WTC11 (cell line): Measurements from ENCODE around the gene AGMAT. TPM values are rescaled to one million over a fixed set of nuclear protein-coding genes. Genes with fewer than 3 reads are reported as not detected.

Experiments
- ATAC-seq: fragments of 200-7000 bp; cut with Tn5 transposase; 2 replicates; pipeline ENCODE4 v1.10.0; 2021; ENCODE audit warnings: mild to moderate bottlenecking, moderate library complexity
- CTCF ChIA-PET: fragments of 300-600 bp; sonication (Branson Sonifier 250); formaldehyde crosslinking; loops from one replicate; lab custom pipeline; 2021; ENCODE audit warnings: antibody characterized with exemption; lab: Charles Lee
- POLR2A ChIA-PET: fragments of 350-600 bp; sonication (Branson Sonifier 250); formaldehyde crosslinking; loops from one replicate; lab custom pipeline; 2021; ENCODE audit warnings: antibody characterized with exemption; lab: Charles Lee
- DNase-seq: peaks from one replicate; pipeline ENCODE4 v3.0.0; 2021; ENCODE audit warnings: low spot score
- H3K27ac Mint-ChIP-seq: 2 replicates; pipeline ENCODE4 v1.8.0; 2021; ENCODE audit warnings: mixed read lengths
- H3K27me3 Mint-ChIP-seq: 2 replicates; pipeline ENCODE4 v1.8.0; 2021; ENCODE audit warnings: low read depth, mild to moderate bottlenecking, moderate library complexity, mixed read lengths
- H3K36me3 Mint-ChIP-seq: 2 replicates; pipeline ENCODE4 v1.8.0; 2021; ENCODE audit warnings: mixed read lengths
- H3K4me1 Mint-ChIP-seq: 2 replicates; pipeline ENCODE4 v1.8.0; 2022; ENCODE audit warnings: mixed read lengths
- H3K4me3 Mint-ChIP-seq: 2 replicates; pipeline ENCODE4 v1.8.0; 2021; ENCODE audit warnings: mild to moderate bottlenecking, moderate library complexity, mixed read lengths
- H3K9me3 Mint-ChIP-seq: 2 replicates; pipeline ENCODE4 v1.8.0; 2021; ENCODE audit warnings: mixed read lengths
- AFF4 ChIP-seq: sonication (generic); formaldehyde crosslinking; IDR thresholded peaks from 2 replicates; pipeline ENCODE4 v1.8.1; 2023; ENCODE audit warnings: mild to moderate bottlenecking, missing genetic modification reagents, borderline replicate concordance
- ATF1 ChIP-seq: sonication (generic); formaldehyde crosslinking; IDR thresholded peaks from 2 replicates; pipeline ENCODE4 v1.8.1; 2023; ENCODE audit warnings: mild to moderate bottlenecking, moderate library complexity, missing genetic modification reagents
- EMX1 ChIP-seq: fragments of 250-450 bp; sonication (Bioruptor Pico); IDR thresholded peaks from 2 replicates; pipeline ENCODE4 v1.8.0; 2021; ENCODE audit warnings: mild to moderate bottlenecking
- ERG ChIP-seq: fragments of 250-450 bp; sonication (Bioruptor Pico); IDR thresholded peaks from 2 replicates; pipeline ENCODE4 v1.8.0; 2021; ENCODE audit warnings: mild to moderate bottlenecking
- ETV6 ChIP-seq: sonication (generic); formaldehyde crosslinking; IDR thresholded peaks from 2 replicates; pipeline ENCODE4 v1.8.1; 2022; ENCODE audit warnings: mild to moderate bottlenecking, missing genetic modification reagents
- GRHL2 ChIP-seq: fragments of 250-450 bp; sonication (Bioruptor Pico); IDR thresholded peaks from 2 replicates; pipeline ENCODE4 v1.8.0; 2022; ENCODE audit warnings: mild to moderate bottlenecking, moderate library complexity; ENCODE audit not compliant: insufficient replicate concordance, severe bottlenecking
- MXD4 ChIP-seq: fragments of 250-450 bp; sonication (Bioruptor Pico); IDR thresholded peaks from 2 replicates; pipeline ENCODE4 v1.8.0; 2021; ENCODE audit warnings: mild to moderate bottlenecking, moderate library complexity, borderline replicate concordance
- NR1H2 ChIP-seq: sonication (generic); formaldehyde crosslinking; IDR thresholded peaks from 2 replicates; pipeline ENCODE4 v1.9.0; 2021; ENCODE audit warnings: mild to moderate bottlenecking, moderate library complexity, missing genetic modification reagents
- NR3C1 ChIP-seq: sonication (generic); formaldehyde crosslinking; conservative IDR thresholded peaks from 2 replicates; pipeline ENCODE4 v1.8.1; 2023; ENCODE audit warnings: low read depth, mild to moderate bottlenecking, missing genetic modification reagents
- PREB ChIP-seq: sonication (generic); formaldehyde crosslinking; IDR thresholded peaks from 2 replicates; pipeline ENCODE4 v1.8.1; 2022; ENCODE audit warnings: mild to moderate bottlenecking, missing genetic modification reagents, moderate library complexity, borderline replicate concordance
- SP1 ChIP-seq: sonication (generic); formaldehyde crosslinking; conservative IDR thresholded peaks from 2 replicates; pipeline ENCODE4 v1.8.1; 2022; ENCODE audit warnings: missing genetic modification reagents
- TP53 ChIP-seq: sonication (generic); formaldehyde crosslinking; IDR thresholded peaks from 2 replicates; pipeline ENCODE4 v1.8.1; 2023; ENCODE audit warnings: mild to moderate bottlenecking, missing genetic modification reagents
- ZBTB21 ChIP-seq: sonication (generic); formaldehyde crosslinking; IDR thresholded peaks from 2 replicates; pipeline ENCODE4 v1.8.1; 2023; ENCODE audit warnings: mild to moderate bottlenecking, missing genetic modification reagents, borderline replicate concordance
- ZMAT4 ChIP-seq: fragments of 250-450 bp; sonication (Bioruptor Pico); IDR thresholded peaks from 2 replicates; pipeline ENCODE4 v1.9.0; 2021; ENCODE audit warnings: mild to moderate bottlenecking
- ZNF121 ChIP-seq: sonication (generic); formaldehyde crosslinking; IDR thresholded peaks from 2 replicates; pipeline ENCODE4 v1.8.0; 2023; ENCODE audit warnings: missing genetic modification reagents
- total RNA-seq: library from RNA; stranded (reverse); gene quantifications from 3 replicates; pipeline ENCODE4 v1.2.3, GENCODE V29; 2021
- TF ChIP-seq, protein P1 (sequence below): sonication (generic); formaldehyde crosslinking; conservative IDR thresholded peaks from 2 replicates; pipeline ENCODE4 v1.8.1; 2023; ENCODE audit warnings: mild to moderate bottlenecking, low read depth, missing genetic modification reagents, moderate library complexity

Gene AGMAT
- total RNA-seq, 1 experiment from 2014 or later: 5.5 TPM

- TF ChIP-seq AFF4 (CRISPR knock-in tag): no peak
- TF ChIP-seq, all 79 proteins: peak for 0
Measured at GRCh38 chr1:15543589-15544568, 41.0 kb downstream of the AGMAT start (continued).

- POLR2A ChIA-PET: no interaction called here
- no peak for DNase-seq
- no peak for TF ChIP-seq PREB (CRISPR knock-in tag)
- TF ChIP-seq ETV6: no peak
- TF ChIP-seq, all 79 proteins: peak for 0
- CTCF ChIA-PET: no interaction called here
- Mint-ChIP-seq H3K4me1 (no peaks in the 10 kb centered on the region), H3K9me3 (no peaks in the 10 kb centered on the region), H3K27me3 (no peaks in the 10 kb centered on the region), H3K36me3 (peaks cover 33% of the 10 kb centered on the region), H3K4me3 (no peak overlapping the region), H3K27ac (no peak overlapping the region)
- no peak for ATAC-seq
Measured at GRCh38 chr1:15543251-15543588, 41.6 kb downstream of the AGMAT start.

DNA sequence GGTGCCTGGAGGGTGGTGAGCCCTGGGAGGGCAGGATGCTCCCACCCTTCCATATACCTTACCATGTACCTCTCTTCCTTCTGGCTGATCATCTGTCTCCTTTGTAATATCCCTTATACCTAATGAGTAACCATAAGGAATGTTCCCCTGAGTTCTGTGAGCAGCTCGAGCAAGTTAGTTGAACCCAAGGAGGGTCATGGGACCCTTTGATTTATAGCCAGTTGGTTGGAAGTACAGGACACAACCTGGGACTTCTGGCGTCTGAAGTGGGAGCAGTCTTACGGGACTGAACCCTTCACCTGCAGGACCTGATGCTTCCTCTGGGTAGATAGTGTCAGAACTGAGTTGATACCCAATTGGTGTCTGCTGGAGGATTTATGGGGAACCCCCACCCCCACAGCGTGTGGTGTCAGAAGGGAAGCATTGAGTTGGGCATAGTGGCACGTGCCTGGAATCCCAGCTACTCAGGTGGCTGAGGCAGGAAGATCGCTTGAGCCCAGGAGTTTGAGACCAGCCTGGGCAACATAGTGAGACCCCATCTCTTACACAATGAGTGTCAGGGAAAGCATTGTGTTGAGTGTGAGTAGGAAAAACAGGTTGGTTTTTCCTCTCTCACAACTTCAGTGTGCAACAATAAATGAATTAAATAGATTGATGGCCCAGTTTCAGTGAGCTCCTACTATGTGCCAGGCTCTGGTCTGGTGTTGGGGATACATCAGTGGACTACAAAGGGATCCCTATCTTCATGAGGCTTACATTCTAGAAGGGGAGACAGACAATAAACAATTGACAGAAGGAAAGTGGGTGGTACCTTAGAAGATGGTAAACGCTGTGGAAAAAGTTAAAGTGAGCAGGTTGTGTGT is 42.2 kb downstream of the AGMAT start:
- Mint-ChIP-seq H3K27me3 (no peaks in the 10 kb centered on the region), H3K9me3 (no peaks in the 10 kb centered on the region), H3K36me3 (peaks cover 30% of the 10 kb centered on the region), H3K4me3 (no peak overlapping the region), H3K27ac (no peak overlapping the region), H3K4me1 (no peaks in the 10 kb centered on the region)
- no peak for ATAC-seq
- no peak for TF ChIP-seq NR1H2 (CRISPR knock-in tag)
- peak; percentile 80; the same call in 1 of the 2 replicates for TF ChIP-seq ZNF121
- ChIA-PET CTCF (no interaction called here), POLR2A (no interaction called here)
- DNase-seq: no peak

- DNase-seq (no peak), ATAC-seq (no peak)
- Mint-ChIP-seq H3K4me3 (no peak overlapping the region), H3K27ac (no peak overlapping the region), H3K4me1 (no peaks in the 10 kb centered on the region), H3K9me3 (no peaks in the 10 kb centered on the region), H3K27me3 (no peaks in the 10 kb centered on the region), H3K36me3 (peaks cover 32% of the 10 kb centered on the region)
- ChIA-PET CTCF (no interaction called here), POLR2A (no interaction called here)
- TF ChIP-seq ZMAT4 (CRISPR knock-in tag) (no peak), ZBTB21 (no peak), NR3C1 (CRISPR knock-in tag) (no peak), GRHL2 (CRISPR knock-in tag) (no peak), ATF1 (CRISPR knock-in tag) (no peak), SP1 (CRISPR knock-in tag) (no peak), TP53 (CRISPR knock-in tag) (no peak), EMX1 (CRISPR knock-in tag) (no peak), ERG (CRISPR knock-in tag) (no peak), MXD4 (CRISPR knock-in tag) (no peak)
- TF ChIP-seq, protein P1, sequence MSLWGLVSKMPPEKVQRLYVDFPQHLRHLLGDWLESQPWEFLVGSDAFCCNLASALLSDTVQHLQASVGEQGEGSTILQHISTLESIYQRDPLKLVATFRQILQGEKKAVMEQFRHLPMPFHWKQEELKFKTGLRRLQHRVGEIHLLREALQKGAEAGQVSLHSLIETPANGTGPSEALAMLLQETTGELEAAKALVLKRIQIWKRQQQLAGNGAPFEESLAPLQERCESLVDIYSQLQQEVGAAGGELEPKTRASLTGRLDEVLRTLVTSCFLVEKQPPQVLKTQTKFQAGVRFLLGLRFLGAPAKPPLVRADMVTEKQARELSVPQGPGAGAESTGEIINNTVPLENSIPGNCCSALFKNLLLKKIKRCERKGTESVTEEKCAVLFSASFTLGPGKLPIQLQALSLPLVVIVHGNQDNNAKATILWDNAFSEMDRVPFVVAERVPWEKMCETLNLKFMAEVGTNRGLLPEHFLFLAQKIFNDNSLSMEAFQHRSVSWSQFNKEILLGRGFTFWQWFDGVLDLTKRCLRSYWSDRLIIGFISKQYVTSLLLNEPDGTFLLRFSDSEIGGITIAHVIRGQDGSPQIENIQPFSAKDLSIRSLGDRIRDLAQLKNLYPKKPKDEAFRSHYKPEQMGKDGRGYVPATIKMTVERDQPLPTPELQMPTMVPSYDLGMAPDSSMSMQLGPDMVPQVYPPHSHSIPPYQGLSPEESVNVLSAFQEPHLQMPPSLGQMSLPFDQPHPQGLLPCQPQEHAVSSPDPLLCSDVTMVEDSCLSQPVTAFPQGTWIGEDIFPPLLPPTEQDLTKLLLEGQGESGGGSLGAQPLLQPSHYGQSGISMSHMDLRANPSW: no peak
Measured at GRCh38 chr1:15541231-15541792, 43.5 kb downstream of the AGMAT start.
